Body of pancreas (tissue), 4 donors: ENCODE results near the gene MAP3K20.

Experiments
- POLR2A ChIP-seq, 3 donors: fragments of 450-650 bp; IDR thresholded peaks; one replicate each; pipeline ENCODE4 v1.6.1; 2016; ENCODE audit warnings: antibody characterized with exemption in 3 of 3, mild to moderate bottlenecking in 2 of 3
- TF ChIP-seq, protein P1 (sequence below), 7 experiments: fragments of 450-650 bp in 4 of 7; fragments of 200-600 bp in 3 of 7; sonication (generic) in 3 of 7; IDR thresholded peaks; one replicate each; pipeline ENCODE4 v1.5.1; 2016 to 2019; ENCODE audit warnings: antibody characterized with exemption in 7 of 7

DNA sequence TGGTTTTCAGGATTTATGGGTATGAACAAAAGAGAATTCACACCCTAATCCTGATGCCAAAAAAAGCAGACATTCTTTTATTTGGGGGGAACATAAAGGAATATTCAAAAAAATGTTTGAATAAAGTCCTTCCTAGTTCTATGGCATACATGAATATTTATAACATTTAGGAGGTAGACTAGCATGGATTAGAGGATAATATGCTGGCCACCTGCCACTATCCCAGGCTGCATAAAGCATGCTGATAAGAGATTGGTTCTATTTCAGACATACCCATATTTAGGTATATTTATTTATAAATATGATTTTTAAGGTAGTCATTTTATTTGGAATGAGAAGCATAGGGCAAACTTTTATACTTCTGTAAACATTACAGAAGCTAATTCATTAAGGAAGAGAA is 34.9 kb upstream of the MAP3K20 start:
- TF ChIP-seq POLR2A (IDR thresholded peaks at IDR 0.05): no peak
- TF ChIP-seq, protein P1, sequence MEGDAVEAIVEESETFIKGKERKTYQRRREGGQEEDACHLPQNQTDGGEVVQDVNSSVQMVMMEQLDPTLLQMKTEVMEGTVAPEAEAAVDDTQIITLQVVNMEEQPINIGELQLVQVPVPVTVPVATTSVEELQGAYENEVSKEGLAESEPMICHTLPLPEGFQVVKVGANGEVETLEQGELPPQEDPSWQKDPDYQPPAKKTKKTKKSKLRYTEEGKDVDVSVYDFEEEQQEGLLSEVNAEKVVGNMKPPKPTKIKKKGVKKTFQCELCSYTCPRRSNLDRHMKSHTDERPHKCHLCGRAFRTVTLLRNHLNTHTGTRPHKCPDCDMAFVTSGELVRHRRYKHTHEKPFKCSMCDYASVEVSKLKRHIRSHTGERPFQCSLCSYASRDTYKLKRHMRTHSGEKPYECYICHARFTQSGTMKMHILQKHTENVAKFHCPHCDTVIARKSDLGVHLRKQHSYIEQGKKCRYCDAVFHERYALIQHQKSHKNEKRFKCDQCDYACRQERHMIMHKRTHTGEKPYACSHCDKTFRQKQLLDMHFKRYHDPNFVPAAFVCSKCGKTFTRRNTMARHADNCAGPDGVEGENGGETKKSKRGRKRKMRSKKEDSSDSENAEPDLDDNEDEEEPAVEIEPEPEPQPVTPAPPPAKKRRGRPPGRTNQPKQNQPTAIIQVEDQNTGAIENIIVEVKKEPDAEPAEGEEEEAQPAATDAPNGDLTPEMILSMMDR (IDR thresholded peaks at IDR 0.05): no peak
